Spleen (tissue), 11 donors: ENCODE results near the gene CNEP1R1. TPM values are rescaled to one million over a fixed set of nuclear protein-coding genes. Genes with fewer than 3 reads are reported as not detected.

Experiments
- DNase-seq: peaks from one replicate; pipeline ENCODE4 v3.0.0-alpha.2; 2020
- H3K27ac ChIP-seq, 8 donors: fragments of 200-600 bp; sonication (generic) in 7 of 8; 1 replicate in 4 of 8; 2 replicates in 4 of 8; pipeline versions ENCODE4 v1.5.0 to v1.8.0; 2016 to 2021; ENCODE audit warnings: inconsistent platforms in 4 of 8, mild to moderate bottlenecking in 4 of 8, moderate library complexity in 1 of 8
- H3K27me3 ChIP-seq, 7 donors: fragments of 200-600 bp; sonication (generic) in 6 of 7; replicated peaks in 1 of 7; 1 replicate in 4 of 7; 2 replicates in 3 of 7; pipeline versions ENCODE4 v1.5.0 to v1.8.0; 2016 to 2021; ENCODE audit warnings: inconsistent platforms in 3 of 7, mild to moderate bottlenecking in 1 of 7
- H3K36me3 ChIP-seq, 6 donors: fragments of 200-600 bp; sonication (generic) in 5 of 6; 1 replicate in 4 of 6; 2 replicates in 2 of 6; pipeline versions ENCODE4 v1.5.0 to v1.8.0; 2016 to 2021; ENCODE audit warnings: inconsistent platforms in 2 of 6
- H3K4me1 ChIP-seq, 6 donors: fragments of 200-600 bp; sonication (generic) in 5 of 6; 1 replicate in 3 of 6; 2 replicates in 3 of 6; pipeline versions ENCODE4 v1.5.0 to v1.8.0; 2016 to 2021; ENCODE audit warnings: inconsistent platforms in 3 of 6
- H3K4me3 ChIP-seq, 8 donors: fragments of 200-600 bp; sonication (generic) in 7 of 8; 1 replicate in 4 of 8; 2 replicates in 4 of 8; pipeline versions ENCODE4 v1.5.0 to v1.8.0; 2016 to 2021; ENCODE audit warnings: inconsistent platforms in 4 of 8, mild to moderate bottlenecking in 4 of 8, moderate library complexity in 2 of 8
- H3K9me3 ChIP-seq, 8 donors: fragments of 200-600 bp; sonication (generic) in 7 of 8; 1 replicate in 4 of 8; 2 replicates in 4 of 8; pipeline versions ENCODE4 v1.5.0 to v1.8.0; 2016 to 2021; ENCODE audit warnings: inconsistent platforms in 4 of 8
- CTCF ChIP-seq, 11 experiments: fragments of 200-600 bp in 7 of 11; fragments of 450-650 bp in 4 of 11; sonication (generic) in 4 of 11; IDR thresholded peaks in 8 of 11; conservative IDR thresholded peaks in 3 of 11; 1 replicate in 7 of 11; 2 replicates in 4 of 11; pipeline versions ENCODE4 v1.4.0 to v1.8.0; 2016 to 2021; ENCODE audit warnings: antibody characterized with exemption in 11 of 11, inconsistent platforms in 4 of 11, mild to moderate bottlenecking in 1 of 11
- POLR2A ChIP-seq, 3 donors: fragments of 450-650 bp; IDR thresholded peaks; one replicate each; pipeline ENCODE4 v1.5.1; 2017; ENCODE audit warnings: antibody characterized with exemption in 3 of 3, mild to moderate bottlenecking in 1 of 3
- POLR2AphosphoS5 ChIP-seq, 3 donors: sonication (generic); formaldehyde crosslinking; IDR thresholded peaks; one replicate each; pipeline ENCODE4 v1.5.1; 2017; ENCODE audit warnings: antibody characterized with exemption in 3 of 3
- WGBS, 5 donors: extraction: QIAGEN DNeasy Blood & Tissue Kit in 3 of 5; methylation state at CpG; one replicate each; pipeline versions ENCODE4 v1.1.5 to v1.1.7; 2013 to 2018; 5-methylcytosine and 5-hydroxymethylcytosine counted together
- intact Hi-C: fragments of 100-400 bp; cut with DNase I; formaldehyde crosslinking; loops from one replicate; pipeline ENCODE4 v1.15.0; 2023; ENCODE audit warnings: low total_unique reads
- polyA plus RNA-seq, 3 donors: library from polyadenylated mRNA; stranded (reverse); fragments of 200-250 nt; gene quantifications; one replicate each; pipeline ENCODE4 v1.2.1, GENCODE V29; 2013
- total RNA-seq, 7 donors: library from RNA; depleted of rRNA in 3 of 7; stranded (reverse); fragments of >200 nt in 3 of 7; fragmentation: NEBNext Ultra II Directional in 4 of 7; extraction: Animal tissue kit (Norgen Biotek cat#: 25700) in 4 of 7; gene quantifications; one replicate each; pipeline versions ENCODE4 v1.1.0 to v1.2.1, GENCODE V29; 2016 to 2021
- donor health status: healthy with polysubstance abuse.
- donor health status: DM: no; HTN: no; CAD: no; lungs with moderate emphysema.
- donor health status: DM: no; HTN: no; CAD: no.
- donor health status: Bipolar disorder and iron deficiency.
- donor health status: healthy.
- donor health status: DM: no; HTN: no; CAD: no.
- donor health status: DM: yes; HTN: yes; CAD: no.

CNEP1R1 gene
- total and polyA plus RNA-seq, 10 donors = 9.6 to 45.4 (median 30.3) TPM

DNA sequence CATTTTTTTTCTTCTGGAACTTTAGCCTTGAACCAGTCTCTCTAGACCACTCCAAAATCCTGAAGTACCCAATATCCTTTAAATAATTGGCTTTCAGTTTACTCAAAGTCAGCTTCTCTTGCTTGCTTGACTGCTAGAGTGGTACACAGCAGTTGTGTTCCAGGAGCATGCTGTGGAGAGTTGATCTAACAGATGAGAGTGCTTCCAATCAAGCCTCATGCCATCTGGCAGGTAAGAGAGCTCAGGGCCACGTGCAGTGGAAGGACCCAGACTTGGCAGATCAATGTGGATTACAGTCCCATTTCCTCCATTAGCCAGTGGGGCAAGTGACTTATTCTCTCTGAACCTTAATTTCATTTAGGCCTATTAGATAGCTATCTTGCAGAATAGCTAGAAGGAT lies 15.7 kb downstream of the CNEP1R1 start:
- 58 to 79% (median 61%) methylated on average over 1 of the region's 1 CpG for WGBS, 5 donors
- Histone ChIP-seq H3K27me3 (no peaks in the 10 kb centered on the region), H3K4me1 (peaks cover 0 to 41% (median 27%) of the 10 kb centered on the region in 6 donors), H3K36me3 (peaks cover 0 to 20% (median 9%) of the 10 kb centered on the region in 6 donors), H3K27ac (no peak overlapping the region), H3K4me3 (no peak overlapping the region), H3K9me3 (no peaks in the 10 kb centered on the region)
- no peak for DNase-seq
- intact Hi-C loops = no loop called here
- TF ChIP-seq POLR2A (IDR thresholded peaks at IDR 0.05) (no peak), POLR2AphosphoS5 (IDR thresholded peaks at IDR 0.05) (no peak), CTCF (IDR thresholded peaks at IDR 0.05 in 8 of 11, conservative IDR thresholded peaks at IDR 0.05 in 3 of 11) (no peak)

GRCh38 chr16:50043358-50043757 lies 18.3 kb downstream of the CNEP1R1 start:
- Histone ChIP-seq H3K4me3 (no peak overlapping the region), H3K27me3 (no peaks in the 10 kb centered on the region), H3K9me3 (no peaks in the 10 kb centered on the region), H3K4me1 (peaks cover 0 to 21% (median 18%) of the 10 kb centered on the region in 6 donors), H3K36me3 (no peaks in the 10 kb centered on the region), H3K27ac (no peak overlapping the region)
- intact Hi-C loops = no loop called here
- DNase-seq = no peak
- 86 to 93% (median 87%) methylated on average over 5 of the region's 5 CpGs for WGBS, 5 donors
- TF ChIP-seq POLR2AphosphoS5 (IDR thresholded peaks at IDR 0.05) (no peak), CTCF (IDR thresholded peaks at IDR 0.05 in 8 of 11, conservative IDR thresholded peaks at IDR 0.05 in 3 of 11) (no peak)

- TF ChIP-seq POLR2AphosphoS5 (IDR thresholded peaks at IDR 0.05) = no peak
- no peaks in the 10 kb centered on the region for H3K9me3 ChIP-seq
- H3K27ac ChIP-seq = no peak overlapping the region
- H3K4me1 ChIP-seq = peaks cover 0 to under 1% (median 0%) of the 10 kb centered on the region in 6 donors
- H3K36me3 ChIP-seq = no peaks in the 10 kb centered on the region
- intact Hi-C loops = no loop called here
- no peak for DNase-seq
- 72 to 84% (median 79%) methylated on average over 4 of the region's 4 CpGs for WGBS, 5 donors
- no peak overlapping the region for H3K4me3 ChIP-seq
- H3K27me3 ChIP-seq = no peaks in the 10 kb centered on the region
Measured at GRCh38 chr16:50045412-50045811, 20.4 kb downstream of the CNEP1R1 start.

GRCh38 chr16:50046853-50047252 lies 21.8 kb downstream of the CNEP1R1 start:
- no peak for TF ChIP-seq CTCF (IDR thresholded peaks at IDR 0.05 in 8 of 11, conservative IDR thresholded peaks at IDR 0.05 in 3 of 11)
- no peak for TF ChIP-seq POLR2AphosphoS5 (IDR thresholded peaks at IDR 0.05)
- no peak for TF ChIP-seq POLR2A (IDR thresholded peaks at IDR 0.05)
- DNase-seq = no peak
- Histone ChIP-seq H3K36me3 (no peaks in the 10 kb centered on the region), H3K9me3 (no peaks in the 10 kb centered on the region), H3K27ac (no peak overlapping the region), H3K4me3 (no peak overlapping the region), H3K27me3 (no peaks in the 10 kb centered on the region), H3K4me1 (no peaks in the 10 kb centered on the region)
- intact Hi-C loops = no loop called here
- 78 to 99% (median 89%) methylated on average over 6 of the region's 6 CpGs for WGBS, 5 donors

- Histone ChIP-seq H3K4me3 (no peak overlapping the region), H3K4me1 (no peaks in the 10 kb centered on the region), H3K36me3 (no peaks in the 10 kb centered on the region), H3K27me3 (no peaks in the 10 kb centered on the region), H3K27ac (no peak overlapping the region), H3K9me3 (no peaks in the 10 kb centered on the region)
- WGBS, 5 donors = 70 to 83% (median 82%) methylated on average over 2 of the region's 2 CpGs
- TF ChIP-seq CTCF (IDR thresholded peaks at IDR 0.05 in 8 of 11, conservative IDR thresholded peaks at IDR 0.05 in 3 of 11) (no peak), POLR2A (IDR thresholded peaks at IDR 0.05) (no peak), POLR2AphosphoS5 (IDR thresholded peaks at IDR 0.05) (no peak)
- no peak for DNase-seq
- intact Hi-C loops = no loop called here
Measured at GRCh38 chr16:50047864-50048263, 22.8 kb downstream of the CNEP1R1 start.
